HG03439 (cell line): ENCODE data around the gene RALGPS2.
"Not testable (repeated sequence)": the region's sequence is repeated elsewhere in the genome, so short reads cannot be mapped to it uniquely, and the experiment has no call there.

Experiments
- ATAC-seq: cut with Tn5 transposase; IDR thresholded peaks from one replicate; pipeline ENCODE4 v1.9.1; 2021; ENCODE audit warnings: mild to moderate bottlenecking, moderate library complexity; ENCODE audit not compliant: unreplicated experiment

Gene RALGPS2

GRCh38 chr1:178776553-178776952 is 51.5 kb downstream of the RALGPS2 start:
- ATAC-seq: no peak

GRCh38 chr1:178781533-178782330 is 56.7 kb downstream of the RALGPS2 start:
- ATAC-seq: no peak

GRCh38 chr1:178784131-178784536 is 59.1 kb downstream of the RALGPS2 start:
- no peak for ATAC-seq

GRCh38 chr1:178792394-178792793 is 67.3 kb downstream of the RALGPS2 start:
- ATAC-seq: no peak

- no peak for ATAC-seq
Observed at GRCh38 chr1:178796013-178796412, 71.0 kb downstream of the RALGPS2 start.

GRCh38 chr1:178797590-178797989 is 72.5 kb downstream of the RALGPS2 start:
- no peak for ATAC-seq

- no peak for ATAC-seq
Observed at GRCh38 chr1:178798232-178798861, 73.3 kb downstream of the RALGPS2 start.

GRCh38 chr1:178802873-178803272 is 77.8 kb downstream of the RALGPS2 start:
- no peak for ATAC-seq

GRCh38 chr1:178806665-178807300 is 81.7 kb downstream of the RALGPS2 start:
- no peak for ATAC-seq

- no peak for ATAC-seq
Observed at GRCh38 chr1:178808529-178808928, 83.5 kb downstream of the RALGPS2 start.

- no peak for ATAC-seq
Observed at GRCh38 chr1:178810585-178810984, 85.5 kb downstream of the RALGPS2 start.

GRCh38 chr1:178818416-178818815 is 93.4 kb downstream of the RALGPS2 start:
- no peak for ATAC-seq

- no peak for ATAC-seq
Observed at GRCh38 chr1:178819123-178819522, 94.1 kb downstream of the RALGPS2 start.

- ATAC-seq: no peak
Observed at GRCh38 chr1:178821134-178821866, 96.3 kb downstream of the RALGPS2 start.

GRCh38 chr1:178825167-178825566 is 100.1 kb downstream of the RALGPS2 start:
- ATAC-seq: no peak

GRCh38 chr1:178844436-178844835 is 119.4 kb downstream of the RALGPS2 start:
- ATAC-seq: no peak

- ATAC-seq: no peak
Observed at GRCh38 chr1:178846306-178846705, 121.3 kb downstream of the RALGPS2 start.

GRCh38 chr1:178847396-178847849 is 122.4 kb downstream of the RALGPS2 start:
- no peak for ATAC-seq

- not testable (repeated sequence) for ATAC-seq
Observed at GRCh38 chr1:178847919-178848318, 122.9 kb downstream of the RALGPS2 start.

GRCh38 chr1:178849918-178850317 is 124.9 kb downstream of the RALGPS2 start:
- no peak for ATAC-seq

GRCh38 chr1:178857126-178857525 is 132.1 kb downstream of the RALGPS2 start:
- ATAC-seq: no peak
